Hepatic stellate cell (primary cell): ENCODE measurements around the gene ZNF593OS.

Source experiments
- DNase-seq: peaks from one replicate; pipeline ENCODE4 v3.0.0; 2011; ENCODE audit warnings: low spot score

ZNF593OS gene

GRCh38 chr1:26184086-26184485 lies 12.5 kb upstream of the ZNF593OS start:
- DNase-seq = no peak

GRCh38 chr1:26182383-26182696 lies 10.7 kb upstream of the ZNF593OS start:
- no peak for DNase-seq

DNA sequence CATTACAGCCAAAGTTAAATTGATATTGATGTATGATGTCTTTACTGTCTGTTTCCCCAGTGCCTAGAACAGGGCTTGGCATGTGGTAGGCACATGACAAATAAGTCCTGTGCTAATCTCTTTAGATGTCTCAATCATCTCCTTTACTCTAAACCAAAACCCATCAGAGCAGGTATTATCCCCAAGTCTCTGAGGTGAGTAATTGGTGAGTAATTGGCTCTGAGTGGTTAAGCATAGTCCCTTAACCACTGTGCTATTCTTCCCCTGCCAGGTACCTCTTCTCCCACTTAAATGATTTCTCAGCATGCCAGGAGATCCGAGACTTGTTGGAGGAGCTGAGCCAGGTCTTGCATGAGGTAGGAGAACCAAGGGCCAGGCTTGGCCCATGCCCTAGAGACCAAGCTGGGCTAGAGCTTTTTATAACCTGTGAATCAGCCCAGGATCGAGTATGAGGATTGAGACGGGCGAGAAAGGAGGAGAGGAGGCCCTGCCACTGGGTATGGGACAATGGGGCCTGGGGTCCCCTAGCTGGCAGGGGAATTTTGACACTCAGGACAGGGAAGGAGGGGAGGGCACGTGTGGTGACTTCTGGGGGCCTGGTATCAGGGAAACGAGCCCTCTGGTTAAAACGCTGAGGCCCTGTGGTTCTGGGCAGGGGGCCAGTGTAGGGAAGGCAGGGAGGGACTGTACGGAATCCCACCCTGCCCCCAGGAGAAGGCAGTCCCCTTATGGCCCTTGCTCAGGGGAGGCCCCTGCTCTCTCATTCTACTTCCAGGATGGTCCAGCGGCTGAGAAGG lies 10.2 kb upstream of the ZNF593OS start:
- no peak for DNase-seq

DNA sequence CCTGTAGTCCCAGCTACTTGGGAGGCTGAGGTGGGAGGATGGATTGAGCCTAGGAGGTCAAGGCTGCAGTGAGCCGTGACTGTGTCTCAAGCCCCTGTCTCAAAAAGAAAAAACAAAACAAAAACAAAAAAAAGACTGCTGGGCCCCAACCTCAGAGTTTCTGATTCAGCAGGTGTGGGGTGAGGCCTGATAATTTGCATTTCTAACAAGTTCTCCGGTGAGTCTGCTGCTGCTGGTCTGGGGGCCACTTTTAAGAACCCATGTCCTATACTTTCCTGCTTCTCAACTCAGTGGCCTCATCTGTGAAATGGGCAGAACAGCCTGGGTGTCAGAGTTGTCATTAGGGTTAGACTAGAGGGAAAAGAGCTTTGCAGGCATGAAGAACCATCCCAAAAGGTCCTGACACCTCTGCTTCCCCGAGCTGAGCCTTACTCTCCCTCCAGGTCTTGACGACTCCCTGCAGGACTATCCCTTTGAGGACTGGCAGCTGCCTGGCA lies 8.4 kb upstream of the ZNF593OS start:
- DNase-seq = no peak

DNA sequence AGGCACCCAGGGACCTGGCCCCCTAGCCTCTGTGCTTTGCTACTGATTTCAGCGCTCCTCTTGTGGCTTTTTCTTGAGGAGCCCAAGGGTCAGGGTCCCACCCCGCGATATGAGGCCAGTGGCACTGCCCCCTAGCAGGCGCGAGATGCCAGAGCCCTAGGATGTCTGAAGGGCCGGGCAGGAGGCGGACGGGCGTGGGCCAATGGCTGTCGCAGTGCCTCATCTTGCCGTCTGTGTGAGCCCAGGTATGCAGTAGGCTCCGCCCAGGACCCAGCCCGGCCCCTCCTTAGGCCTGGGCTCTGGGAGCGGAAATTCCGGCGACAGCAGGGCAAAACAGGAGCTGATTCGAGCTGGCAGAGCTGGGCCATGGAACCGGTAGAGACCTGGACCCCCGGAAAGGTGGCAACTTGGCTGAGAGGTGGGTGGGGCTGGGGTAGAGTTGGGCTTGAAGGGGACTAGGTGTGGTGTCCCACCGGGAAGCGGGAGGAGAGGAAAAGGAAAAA lies 5.6 kb upstream of the ZNF593OS start, which contains the start of gene CNKSR1:
CNKSR1 (plus strand) TSS at position 310 of the 503 bp plus-strand sequence; CDS start at position 367, 57 bp downstream.
- DNase-seq = no peak

- DNase-seq = no peak
These were observed 3.7 kb upstream of the ZNF593OS start for GRCh38 chr1:26175346-26175745.

- DNase-seq = no peak
These were observed 1.2 kb downstream of the ZNF593OS start for GRCh38 chr1:26170472-26170821.

GRCh38 chr1:26169669-26170471 lies 1.8 kb downstream of the ZNF593OS start, which contains the start of gene ZNF593:
TSS of gene ZNF593 (plus strand) at chr1:26169908. CDS start at chr1:26169984, 76 bp downstream.
- DNase-seq = peak; percentile 99

GRCh38 chr1:26169198-26169554 lies 2.5 kb downstream of the ZNF593OS start:
- no peak for DNase-seq

- no peak for DNase-seq
These were observed 3.0 kb downstream of the ZNF593OS start, which contains the start of gene C1orf232 for GRCh38 chr1:26168410-26169197. TSS of gene C1orf232 (minus strand) at chr1:26168963. CDS start at chr1:26168499, 464 bp downstream.

- no peak for DNase-seq
These were observed 4.8 kb downstream of the ZNF593OS start for GRCh38 chr1:26166719-26167281.

- DNase-seq = peak; percentile 60
These were observed 6.5 kb downstream of the ZNF593OS start for GRCh38 chr1:26164861-26165842.

DNA sequence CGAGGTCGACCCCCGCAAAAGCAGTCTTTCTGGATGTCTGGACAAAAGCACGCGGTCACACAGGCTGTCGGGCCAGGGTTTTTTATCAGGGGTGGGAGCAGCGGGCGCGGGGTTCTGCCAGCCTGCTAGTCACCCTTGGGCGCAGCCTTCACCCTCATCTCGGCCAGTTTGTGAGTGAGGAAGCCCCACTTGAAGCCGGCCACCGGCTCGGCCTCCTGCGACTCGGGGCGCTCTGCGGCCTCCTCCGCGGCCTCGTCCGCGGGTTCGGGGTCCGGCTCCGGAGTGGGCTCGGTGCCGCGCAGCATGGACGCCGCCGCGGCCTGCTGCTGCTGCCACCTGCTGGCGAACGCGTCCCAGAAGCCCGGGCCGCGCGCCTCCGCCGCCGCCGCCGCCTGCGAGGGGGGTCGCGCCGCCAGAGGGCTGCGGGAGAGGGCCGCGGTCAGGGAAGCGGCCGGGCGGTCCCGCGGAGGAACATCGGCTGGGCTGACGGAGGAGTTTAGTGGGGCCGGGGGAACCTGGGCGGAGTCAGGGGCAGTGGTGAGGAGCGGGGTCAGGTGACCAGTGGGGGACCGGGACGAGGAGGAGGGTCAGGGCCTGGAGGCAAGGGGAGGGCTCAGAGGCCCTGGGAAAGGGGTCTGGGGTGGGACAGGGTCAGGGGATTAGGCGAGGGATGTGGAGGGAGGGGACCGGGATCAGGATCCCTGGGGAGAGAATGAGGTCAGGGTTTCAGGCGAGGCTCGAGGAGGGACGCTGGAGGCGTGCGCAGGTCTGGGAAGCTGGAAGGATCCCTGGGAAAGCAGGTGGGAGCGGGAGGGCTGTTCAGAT lies 7.4 kb downstream of the ZNF593OS start:
- DNase-seq = peak; percentile 72

DNA sequence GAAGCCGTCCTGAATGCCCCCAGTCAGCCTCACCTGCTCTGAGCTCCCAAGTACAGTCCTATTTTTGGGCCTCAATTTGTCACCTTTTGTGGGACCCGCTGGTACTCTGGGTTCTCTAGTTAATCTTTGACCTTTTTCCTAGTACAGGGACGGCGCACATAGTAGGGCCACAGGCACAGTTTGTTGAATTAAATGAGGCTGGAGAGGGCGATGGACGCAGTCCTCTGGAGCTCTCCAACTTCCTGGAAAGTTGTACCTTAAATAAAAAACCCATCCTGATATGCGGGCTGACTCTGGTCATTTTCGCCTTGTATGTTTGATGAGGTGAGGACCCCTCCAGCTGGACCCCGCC lies 8.0 kb downstream of the ZNF593OS start:
- no peak for DNase-seq

DNA sequence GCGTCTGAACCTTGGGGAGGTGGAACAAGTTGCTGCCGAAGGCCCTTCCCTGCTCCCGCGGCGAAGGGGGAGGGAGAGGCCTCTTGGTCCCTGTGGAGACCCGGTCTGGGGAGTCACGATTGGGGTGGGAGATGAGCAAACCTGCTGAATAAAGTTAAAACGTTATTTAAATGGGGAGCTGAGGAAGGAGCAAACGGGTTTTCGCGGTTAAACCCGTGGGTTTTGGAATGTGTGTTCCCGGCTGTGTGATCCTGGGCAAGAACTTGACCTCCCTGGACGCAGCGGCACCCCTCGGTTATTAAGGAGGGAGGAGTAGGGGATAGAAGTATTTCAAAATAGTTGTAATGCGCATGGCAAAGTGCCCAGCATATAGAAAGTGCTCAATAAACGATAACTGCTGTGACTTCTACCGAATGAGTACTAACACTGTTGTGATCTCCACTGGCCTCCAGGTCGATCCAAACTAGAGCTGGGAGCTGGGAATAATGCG lies 9.4 kb downstream of the ZNF593OS start:
- no peak for DNase-seq

DNA sequence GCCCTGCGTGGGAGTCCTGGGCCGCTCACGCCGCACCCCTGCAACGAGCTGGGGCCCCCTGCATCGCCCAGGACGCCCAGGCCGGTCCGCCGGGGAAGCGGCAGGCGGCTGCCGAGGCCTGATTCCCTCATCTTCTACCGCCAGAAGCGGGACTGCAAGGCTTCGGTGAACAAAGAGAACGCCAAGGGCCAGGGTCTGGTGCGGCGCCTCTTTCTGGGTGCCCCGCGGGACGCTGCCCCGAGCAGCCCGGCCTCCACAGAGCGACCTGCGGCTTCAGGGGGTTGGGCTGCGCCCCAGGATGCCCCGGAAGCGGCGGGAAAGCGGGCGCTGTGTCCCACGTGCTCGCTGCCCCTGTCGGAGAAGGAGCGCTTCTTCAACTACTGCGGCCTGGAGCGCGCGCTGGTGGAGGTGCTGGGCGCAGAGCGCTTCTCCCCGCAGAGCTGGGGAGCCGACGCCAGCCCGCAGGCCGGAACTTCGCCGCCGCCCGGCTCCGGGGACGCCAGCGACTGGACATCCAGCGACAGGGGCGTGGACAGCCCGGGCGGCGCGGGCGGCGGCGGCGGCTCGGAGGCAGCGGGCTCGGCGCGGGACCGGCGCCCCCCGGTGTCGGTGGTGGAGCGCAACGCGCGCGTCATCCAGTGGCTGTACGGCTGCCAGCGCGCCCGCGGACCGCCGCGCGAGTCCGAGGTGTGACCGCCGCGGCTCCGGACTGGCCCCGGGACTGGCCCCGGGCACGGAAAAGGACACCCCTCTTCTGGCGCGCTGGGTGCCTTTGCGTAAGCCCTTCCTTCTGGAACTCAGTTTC lies 10.0 kb downstream of the ZNF593OS start:
- peak; percentile 69 for DNase-seq

DNA sequence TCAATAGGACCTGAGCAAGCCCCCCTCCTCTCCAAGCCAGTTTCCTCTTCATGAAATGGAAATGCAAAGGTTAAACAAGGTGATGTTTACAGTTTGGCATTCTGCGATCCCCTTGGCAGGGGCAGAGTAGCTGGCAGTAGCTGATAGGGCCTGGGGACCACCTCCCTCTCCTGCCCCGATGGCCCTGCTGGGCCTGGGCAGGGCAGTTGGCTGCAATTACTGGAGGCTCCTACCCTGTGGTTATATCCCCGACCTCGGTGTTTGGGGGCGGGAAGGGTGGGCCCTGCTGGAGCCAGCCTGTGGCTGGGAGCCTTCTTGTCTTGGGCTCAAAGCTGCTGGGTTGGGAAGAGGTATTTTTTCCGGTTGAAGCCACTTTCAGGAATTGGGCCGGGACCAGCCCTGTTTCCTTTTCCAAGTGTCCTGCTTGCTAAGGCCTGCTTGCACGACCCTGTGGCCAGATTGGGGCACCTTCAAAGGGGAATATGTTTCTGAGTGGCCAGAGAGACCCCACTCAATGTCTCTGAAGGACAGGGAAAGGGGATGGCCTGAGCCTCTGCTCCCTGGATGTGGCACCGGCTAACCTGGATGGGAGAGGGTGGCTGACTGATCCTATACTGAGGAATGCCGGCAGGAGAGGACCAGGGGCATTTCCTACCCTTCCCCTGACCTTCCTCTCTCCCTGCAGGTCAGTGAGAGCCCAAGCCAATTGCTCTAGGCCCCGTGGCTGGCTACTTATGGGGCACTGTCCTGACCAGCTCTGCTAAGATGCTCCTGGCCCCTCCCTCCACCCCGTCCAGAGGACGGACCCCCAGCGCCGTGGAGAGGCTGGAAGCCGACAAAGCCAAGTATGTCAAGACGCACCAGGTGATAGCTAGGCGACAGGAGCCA lies 10.9 kb downstream of the ZNF593OS start:
- DNase-seq = no peak

GRCh38 chr1:26159743-26160039 lies 11.9 kb downstream of the ZNF593OS start:
- no peak for DNase-seq
